A673 (cell line): ENCODE results near the gene CSTPP1. TPM values are rescaled to one million over a fixed set of nuclear protein-coding genes. Genes with fewer than 3 reads are reported as not detected.
"Not testable (repeated sequence)": the region's sequence is repeated elsewhere in the genome, so short reads cannot be mapped to it uniquely, and the experiment has no call there.

ENCODE experiments used
- BruUV-seq: library from RNA; stranded (reverse); fragments of 400-500 nt; replicated peaks from 2 replicates; lab custom pipeline; 2021; lab: Mats Ljungman, UMichigan
- CTCF ChIA-PET: fragments of 300-600 bp; sonication (Branson Sonifier 250); formaldehyde crosslinking; loops from one replicate; lab custom pipeline; 2022; ENCODE audit warnings: antibody characterized with exemption; lab: Charles Lee
- POLR2A ChIA-PET: fragments of 300-600 bp; sonication (Branson Sonifier 250); formaldehyde crosslinking; loops from one replicate; lab custom pipeline; 2022; ENCODE audit warnings: antibody characterized with exemption; ENCODE audit not compliant: low non-redundant PET; lab: Charles Lee
- DNase-seq: peaks from one replicate; pipeline ENCODE4 v3.0.0-alpha.2; 2015; ENCODE audit warnings: low spot score
- H3K27ac ChIP-seq: fragments of 200-600 bp; sonication (generic); 2 replicates; pipeline ENCODE4 v1.5.1; 2016; ENCODE audit warnings: mixed run types, low read depth, mild to moderate bottlenecking, mixed read lengths, antibody characterized with exemption, low read length; ENCODE audit not compliant: poor library complexity, severe bottlenecking
- H3K27me3 ChIP-seq: fragments of 200-600 bp; sonication (generic); replicated peaks from 2 replicates; pipeline ENCODE4 v1.6.1; 2017; ENCODE audit warnings: mixed run types, low read depth, mild to moderate bottlenecking, mixed read lengths, antibody characterized with exemption, low read length; ENCODE audit not compliant: insufficient read depth, poor library complexity
- H3K36me3 ChIP-seq: fragments of 200-600 bp; sonication (generic); 2 replicates; pipeline ENCODE4 v1.6.1; 2016; ENCODE audit warnings: mixed run types, mild to moderate bottlenecking, mixed read lengths, antibody characterized with exemption, low read length; ENCODE audit not compliant: insufficient read depth, poor library complexity, severe bottlenecking
- H3K4me1 ChIP-seq: fragments of 200-600 bp; sonication (generic); 2 replicates; pipeline ENCODE4 v1.6.1; 2017; ENCODE audit warnings: mixed run types, mild to moderate bottlenecking, mixed read lengths, antibody characterized with exemption, low read length; ENCODE audit not compliant: insufficient read depth, poor library complexity, severe bottlenecking
- H3K4me3 ChIP-seq: fragments of 200-600 bp; sonication (generic); 2 replicates; pipeline ENCODE4 v1.5.1; 2016; ENCODE audit warnings: low read depth, mixed run types, mild to moderate bottlenecking, mixed read lengths, low read length; ENCODE audit not compliant: poor library complexity, severe bottlenecking
- H3K9me3 ChIP-seq: fragments of 200-600 bp; sonication (generic); 2 replicates; pipeline ENCODE4 v1.6.1; 2016; ENCODE audit warnings: mixed run types, low read depth, mild to moderate bottlenecking, mixed read lengths, antibody characterized with exemption, low read length; ENCODE audit not compliant: poor library complexity, severe bottlenecking
- EZH2 ChIP-seq: fragments of 200-600 bp; sonication (generic); IDR thresholded peaks from 2 replicates; pipeline ENCODE4 v1.6.1; 2017; ENCODE audit warnings: borderline replicate concordance, low read depth, mild to moderate bottlenecking, mixed read lengths, antibody characterized with exemption, low read length; ENCODE audit not compliant: poor library complexity, severe bottlenecking
- intact Hi-C: fragments of 100-400 bp; cut with micrococcal nuclease; formaldehyde crosslinking; loops from one replicate; pipeline ENCODE4 v1.10.0; 2022; ENCODE audit not compliant: unreplicated experiment
- total RNA-seq: library from RNA; stranded (reverse); gene quantifications from 2 replicates; pipeline ENCODE4 v1.2.3, GENCODE V29; 2021
- TF ChIP-seq, protein P1 (sequence below): fragments of 300-800, 200-600 bp; sonication (generic); conservative IDR thresholded peaks from 2 replicates; pipeline ENCODE4 v1.5.1; 2017; ENCODE audit warnings: low read depth, mild to moderate bottlenecking, antibody characterized with exemption, low read length, moderate library complexity, mixed read lengths

Gene CSTPP1
- total RNA-seq, 1 experiment from 2014 or later: 79.3 TPM

DNA sequence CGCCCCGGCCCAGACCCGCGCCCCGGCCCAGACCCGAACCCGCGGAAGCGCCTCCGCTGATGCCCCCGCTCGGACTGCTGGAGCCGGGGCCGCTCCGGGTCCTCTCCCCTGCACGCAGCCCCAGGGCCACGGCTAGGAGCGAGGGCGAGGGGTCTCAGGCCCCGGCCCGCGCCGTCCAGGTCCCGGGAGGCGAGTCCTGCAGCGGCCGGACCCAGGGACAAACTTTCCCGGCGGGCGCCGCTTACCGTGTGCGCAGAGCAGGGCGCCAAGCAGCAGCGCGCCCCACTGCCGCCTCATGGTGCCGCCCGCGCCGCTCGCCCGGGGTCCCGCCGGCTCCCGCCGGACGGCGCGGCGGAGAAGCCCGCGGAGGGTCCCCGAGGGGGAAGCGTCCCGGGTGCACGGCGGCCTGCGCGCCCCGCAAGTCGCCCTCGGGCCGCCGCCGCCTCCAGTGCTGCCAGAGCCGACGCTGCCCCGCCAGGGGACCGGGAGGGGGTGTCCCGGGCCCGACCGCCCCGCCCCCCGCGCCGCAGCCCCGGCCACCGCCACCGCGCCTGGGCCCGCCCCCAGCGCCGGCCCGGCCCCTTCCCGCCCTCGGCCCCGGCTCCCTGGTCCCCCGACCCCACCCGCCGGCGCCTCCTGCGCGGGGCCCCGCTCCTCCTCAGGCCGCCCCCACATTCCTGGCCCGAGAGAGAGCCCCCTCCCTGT, 18.3 kb upstream of the CSTPP1 start, which contains the start of gene LRP4:
Gene LRP4 (minus strand): TSS at position 468 of the 705 bp plus-strand sequence. CDS start 171 bp downstream, at position 297.
- TF ChIP-seq, protein P1, sequence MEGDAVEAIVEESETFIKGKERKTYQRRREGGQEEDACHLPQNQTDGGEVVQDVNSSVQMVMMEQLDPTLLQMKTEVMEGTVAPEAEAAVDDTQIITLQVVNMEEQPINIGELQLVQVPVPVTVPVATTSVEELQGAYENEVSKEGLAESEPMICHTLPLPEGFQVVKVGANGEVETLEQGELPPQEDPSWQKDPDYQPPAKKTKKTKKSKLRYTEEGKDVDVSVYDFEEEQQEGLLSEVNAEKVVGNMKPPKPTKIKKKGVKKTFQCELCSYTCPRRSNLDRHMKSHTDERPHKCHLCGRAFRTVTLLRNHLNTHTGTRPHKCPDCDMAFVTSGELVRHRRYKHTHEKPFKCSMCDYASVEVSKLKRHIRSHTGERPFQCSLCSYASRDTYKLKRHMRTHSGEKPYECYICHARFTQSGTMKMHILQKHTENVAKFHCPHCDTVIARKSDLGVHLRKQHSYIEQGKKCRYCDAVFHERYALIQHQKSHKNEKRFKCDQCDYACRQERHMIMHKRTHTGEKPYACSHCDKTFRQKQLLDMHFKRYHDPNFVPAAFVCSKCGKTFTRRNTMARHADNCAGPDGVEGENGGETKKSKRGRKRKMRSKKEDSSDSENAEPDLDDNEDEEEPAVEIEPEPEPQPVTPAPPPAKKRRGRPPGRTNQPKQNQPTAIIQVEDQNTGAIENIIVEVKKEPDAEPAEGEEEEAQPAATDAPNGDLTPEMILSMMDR: no peak; the same call in 1 of the 2 replicates
- TF ChIP-seq EZH2: no peak
- no peaks in the 10 kb centered on the region for H3K36me3 ChIP-seq
- POLR2A ChIA-PET: no interaction called here
- no TSS peak for BruUV-seq
- H3K27me3 ChIP-seq: no peaks in the 10 kb centered on the region
- H3K4me3 ChIP-seq: peak within 1 kb of the TSS; percentile 71
- CTCF ChIA-PET: interaction anchor here (0.6 to 1.6 kb wide), 2 partner anchors 233 to 235 kb away, joined by 5 to 8 read pairs; no protein-coding TSS in a partner anchor
- peak within 1 kb of the TSS; percentile 60 for H3K27ac ChIP-seq
- H3K9me3 ChIP-seq: no peaks in the 10 kb centered on the region
- intact Hi-C loops: no loop called here
- peak; percentile 83 for DNase-seq
- peaks cover 32% of the 10 kb centered on the region for H3K4me1 ChIP-seq

DNA sequence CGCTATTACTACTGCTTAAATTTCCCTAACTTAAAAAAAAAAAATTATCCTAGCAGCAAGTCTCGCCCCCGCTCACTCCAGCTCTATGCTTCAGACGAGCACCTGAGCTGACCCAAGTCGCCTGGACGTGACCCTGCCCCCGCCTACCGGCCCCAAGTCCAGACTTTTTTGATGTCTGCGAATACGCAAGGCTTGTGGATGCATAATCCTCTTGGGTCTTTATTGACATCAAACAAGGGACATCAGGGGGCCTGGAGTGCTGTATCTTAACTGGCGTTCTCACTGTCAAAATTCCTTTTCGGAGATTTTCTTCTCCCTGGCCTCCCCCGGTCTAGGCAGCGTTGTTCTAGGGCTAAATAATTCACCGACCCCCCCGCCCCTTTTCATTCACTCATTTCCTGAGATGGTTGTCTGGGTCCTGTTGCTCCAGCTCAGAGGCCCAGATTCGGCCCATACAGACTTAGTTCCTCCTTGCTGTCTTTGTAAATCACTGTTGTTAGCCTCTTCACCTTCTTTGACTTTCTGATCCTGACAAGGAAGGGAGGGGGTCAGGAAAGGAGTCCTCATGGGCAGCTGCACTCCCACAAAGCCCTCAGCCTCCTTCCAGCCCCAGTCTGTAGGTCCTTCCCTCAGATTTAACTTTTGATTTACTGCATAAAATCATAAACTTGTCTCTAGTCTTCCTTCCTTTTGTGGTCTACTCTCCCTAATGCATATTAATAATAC, 17.6 kb upstream of the CSTPP1 start:
- TF ChIP-seq, protein P1: no peak
- TF ChIP-seq EZH2: no peak
- Histone ChIP-seq H3K9me3 (no peaks in the 10 kb centered on the region), H3K4me1 (peaks cover 25% of the 10 kb centered on the region), H3K27me3 (no peaks in the 10 kb centered on the region), H3K27ac (peak overlapping the region; percentile 0), H3K4me3 (peak overlapping the region; percentile 71), H3K36me3 (no peaks in the 10 kb centered on the region)
- POLR2A ChIA-PET: no interaction called here
- intact Hi-C loops: no loop called here
- peak; percentile 47 for DNase-seq
- CTCF ChIA-PET: interaction anchor here (0.6 to 1.6 kb wide), 3 partner anchors 138 to 234 kb away, joined by 5 to 8 read pairs (median 6); no protein-coding TSS in a partner anchor
- BruUV-seq: no TSS peak

DNA sequence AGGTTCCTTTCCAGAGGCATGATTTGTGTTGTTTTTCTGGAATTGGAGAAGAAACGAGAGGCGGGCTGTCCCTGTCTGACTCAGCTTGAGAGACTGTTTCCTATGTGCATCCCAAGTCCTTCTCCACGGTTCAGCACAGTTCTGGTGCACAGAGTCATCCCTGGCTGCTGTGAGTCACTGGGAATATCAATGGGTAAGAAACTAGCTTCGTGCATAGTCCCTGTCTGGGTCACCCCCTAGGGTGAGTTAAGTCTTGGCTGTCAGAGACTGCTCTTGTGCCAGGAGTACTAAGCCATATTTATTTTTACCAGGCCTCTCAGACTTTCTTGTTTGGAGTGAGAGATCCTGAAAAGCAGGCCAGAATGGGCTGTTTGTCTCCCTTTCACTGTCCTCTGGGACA, 15.8 kb upstream of the CSTPP1 start:
- Histone ChIP-seq H3K9me3 (no peaks in the 10 kb centered on the region), H3K27me3 (no peaks in the 10 kb centered on the region), H3K27ac (no peak overlapping the region), H3K4me1 (peaks cover 17% of the 10 kb centered on the region), H3K4me3 (no peak overlapping the region), H3K36me3 (no peaks in the 10 kb centered on the region)
- intact Hi-C loops: no loop called here
- POLR2A ChIA-PET: interaction anchor here (0.5 kb wide), 1 partner anchor 16 kb away, joined by 20 read pairs; no protein-coding TSS in a partner anchor
- TF ChIP-seq, protein P1: no peak
- TF ChIP-seq EZH2: no peak
- CTCF ChIA-PET: interaction anchor here (0.6 kb wide), 1 partner anchor 93 kb away, joined by 8 read pairs; no protein-coding TSS in a partner anchor
- no TSS peak for BruUV-seq
- DNase-seq: peak; percentile 55

DNA sequence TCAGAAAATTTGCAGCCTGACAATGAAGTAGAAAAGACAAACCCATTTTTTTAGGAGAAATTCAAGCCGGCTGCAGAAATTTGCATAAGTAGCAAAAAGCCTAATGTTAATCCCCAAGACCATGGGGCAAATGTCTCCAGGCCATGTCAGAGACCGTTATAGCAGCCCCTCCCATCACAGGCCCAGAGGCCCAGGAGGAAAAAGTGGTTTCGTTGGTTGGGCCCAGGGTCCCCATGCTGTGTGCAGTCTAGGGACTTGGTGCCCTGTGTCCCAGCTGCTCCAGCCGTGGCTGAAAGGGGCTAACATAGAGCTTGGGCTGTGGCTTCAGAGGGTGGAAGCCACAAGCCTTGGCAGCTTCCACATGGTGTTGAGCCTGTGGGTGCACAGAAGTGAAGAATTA, 8.6 kb upstream of the CSTPP1 start:
- BruUV-seq, H3K4me3 ChIP-seq, H3K27me3 ChIP-seq, H3K36me3 ChIP-seq, CTCF ChIA-PET, H3K27ac ChIP-seq, H3K9me3 ChIP-seq, H3K4me1 ChIP-seq, intact Hi-C loops, DNase-seq, POLR2A ChIA-PET: not testable (repeated sequence)

DNA sequence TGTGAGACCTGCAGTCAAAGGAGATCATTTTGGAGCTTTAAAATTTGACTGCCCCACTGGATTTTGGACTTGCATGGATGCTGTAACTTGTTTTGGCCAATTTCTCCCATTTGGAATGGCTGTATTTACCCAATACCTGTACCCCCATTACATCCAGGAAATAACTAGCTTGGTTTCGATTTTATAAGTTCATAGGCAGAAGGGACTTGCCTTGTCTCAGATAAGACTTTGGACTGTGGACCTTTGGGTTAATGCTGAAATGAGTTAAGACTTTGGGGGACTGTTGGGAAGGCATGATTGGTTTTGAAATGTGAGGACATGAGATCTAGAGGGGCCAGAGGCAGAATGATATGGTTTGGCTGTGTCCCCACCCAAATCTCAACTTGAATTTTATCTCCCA, 7.9 kb upstream of the CSTPP1 start:
- intact Hi-C loops, H3K27ac ChIP-seq, CTCF ChIA-PET, BruUV-seq, H3K9me3 ChIP-seq, H3K4me1 ChIP-seq, H3K36me3 ChIP-seq, H3K4me3 ChIP-seq, H3K27me3 ChIP-seq, DNase-seq, POLR2A ChIA-PET: not testable (repeated sequence)
